Measurements from ENCODE around the gene SDS. TPM values are rescaled to one million over a fixed set of nuclear protein-coding genes. Genes with fewer than 3 reads are reported as not detected.

SDS gene
- total and polyA plus RNA-seq, 2 experiments from 2014 or later: not detected

- Histone ChIP-seq H3K4me3 (no peak overlapping the region), H3K4me1 (ENCODE audit: low read depth) (no peaks in the 10 kb centered on the region)
Observed at GRCh38 chr12:113420996-113421595, 17.4 kb upstream of the SDS start.

DNA sequence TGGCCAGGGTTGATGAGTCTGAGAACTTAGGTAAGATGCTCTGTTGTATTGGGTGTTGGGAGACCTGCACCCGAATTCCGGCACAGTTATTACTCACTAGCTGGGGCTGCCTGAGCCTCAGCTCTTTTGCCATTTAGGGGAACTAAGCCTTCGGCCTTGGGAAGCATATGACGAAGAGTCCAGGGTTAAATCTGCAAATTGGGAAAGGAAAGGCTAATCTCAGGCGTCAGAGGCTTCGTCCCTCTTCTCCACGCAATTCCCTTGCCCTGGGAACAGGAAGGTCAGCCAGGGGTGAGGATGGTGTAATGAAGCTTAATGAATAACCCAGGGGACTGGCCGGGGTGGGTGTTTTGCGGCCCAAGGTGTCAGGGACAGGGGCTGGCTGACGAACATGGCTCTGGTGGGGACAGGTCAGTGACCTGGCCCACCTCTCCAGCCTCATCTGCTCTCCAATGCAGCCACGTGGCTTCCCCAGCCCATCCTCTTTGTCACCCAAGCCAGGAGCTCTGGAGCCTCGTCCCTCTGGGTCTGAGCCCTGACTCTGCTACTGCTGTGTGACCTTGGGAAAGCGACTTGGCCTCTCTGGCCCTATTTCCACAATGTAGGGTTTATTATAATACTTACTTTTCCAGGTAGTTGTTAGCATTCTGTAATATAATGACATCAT is 14.7 kb upstream of the SDS start:
- H3K4me3 ChIP-seq: no peak overlapping the region
- peak in 1 of 2 donors; percentile 81 for DNase-seq (ENCODE audit: low read depth in 1 of 2, low spot score in 1 of 2)
- no peak overlapping the region for H3K27ac ChIP-seq
- H3K4me1 ChIP-seq (ENCODE audit: low read depth): no peaks in the 10 kb centered on the region
- H3K9me3 ChIP-seq (ENCODE audit: low read depth): no peaks in the 10 kb centered on the region
- H3K36me3 ChIP-seq: no peaks in the 10 kb centered on the region
- TF ChIP-seq, protein P1, sequence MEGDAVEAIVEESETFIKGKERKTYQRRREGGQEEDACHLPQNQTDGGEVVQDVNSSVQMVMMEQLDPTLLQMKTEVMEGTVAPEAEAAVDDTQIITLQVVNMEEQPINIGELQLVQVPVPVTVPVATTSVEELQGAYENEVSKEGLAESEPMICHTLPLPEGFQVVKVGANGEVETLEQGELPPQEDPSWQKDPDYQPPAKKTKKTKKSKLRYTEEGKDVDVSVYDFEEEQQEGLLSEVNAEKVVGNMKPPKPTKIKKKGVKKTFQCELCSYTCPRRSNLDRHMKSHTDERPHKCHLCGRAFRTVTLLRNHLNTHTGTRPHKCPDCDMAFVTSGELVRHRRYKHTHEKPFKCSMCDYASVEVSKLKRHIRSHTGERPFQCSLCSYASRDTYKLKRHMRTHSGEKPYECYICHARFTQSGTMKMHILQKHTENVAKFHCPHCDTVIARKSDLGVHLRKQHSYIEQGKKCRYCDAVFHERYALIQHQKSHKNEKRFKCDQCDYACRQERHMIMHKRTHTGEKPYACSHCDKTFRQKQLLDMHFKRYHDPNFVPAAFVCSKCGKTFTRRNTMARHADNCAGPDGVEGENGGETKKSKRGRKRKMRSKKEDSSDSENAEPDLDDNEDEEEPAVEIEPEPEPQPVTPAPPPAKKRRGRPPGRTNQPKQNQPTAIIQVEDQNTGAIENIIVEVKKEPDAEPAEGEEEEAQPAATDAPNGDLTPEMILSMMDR (IDR thresholded peaks at IDR 0.05; ENCODE audit: low read depth, low read length): no peak
- no peaks in the 10 kb centered on the region for H3K27me3 ChIP-seq

More at GRCh38 chr12:113420996-113421595, 17.4 kb upstream of the SDS start:
- TF ChIP-seq, protein P1 (IDR thresholded peaks at IDR 0.05; ENCODE audit: low read depth, low read length): no peak
- Histone ChIP-seq H3K36me3 (no peaks in the 10 kb centered on the region), H3K27ac (no peak overlapping the region), H3K9me3 (ENCODE audit: low read depth) (no peaks in the 10 kb centered on the region), H3K27me3 (peaks cover 6% of the 10 kb centered on the region)
- DNase-seq (ENCODE audit: low read depth in 1 of 2, low spot score in 1 of 2): no peak

- no peaks in the 10 kb centered on the region for H3K36me3 ChIP-seq
- TF ChIP-seq, protein P1 (IDR thresholded peaks at IDR 0.05; ENCODE audit: low read depth, low read length): no peak
- no peak overlapping the region for H3K27ac ChIP-seq
- no peak for DNase-seq (ENCODE audit: low read depth in 1 of 2, low spot score in 1 of 2)
- H3K27me3 ChIP-seq: no peaks in the 10 kb centered on the region
- H3K4me3 ChIP-seq: no peak overlapping the region
- no peaks in the 10 kb centered on the region for H3K9me3 ChIP-seq (ENCODE audit: low read depth)
- no peaks in the 10 kb centered on the region for H3K4me1 ChIP-seq (ENCODE audit: low read depth)
Observed at GRCh38 chr12:113416091-113416754, 12.5 kb upstream of the SDS start.

DNA sequence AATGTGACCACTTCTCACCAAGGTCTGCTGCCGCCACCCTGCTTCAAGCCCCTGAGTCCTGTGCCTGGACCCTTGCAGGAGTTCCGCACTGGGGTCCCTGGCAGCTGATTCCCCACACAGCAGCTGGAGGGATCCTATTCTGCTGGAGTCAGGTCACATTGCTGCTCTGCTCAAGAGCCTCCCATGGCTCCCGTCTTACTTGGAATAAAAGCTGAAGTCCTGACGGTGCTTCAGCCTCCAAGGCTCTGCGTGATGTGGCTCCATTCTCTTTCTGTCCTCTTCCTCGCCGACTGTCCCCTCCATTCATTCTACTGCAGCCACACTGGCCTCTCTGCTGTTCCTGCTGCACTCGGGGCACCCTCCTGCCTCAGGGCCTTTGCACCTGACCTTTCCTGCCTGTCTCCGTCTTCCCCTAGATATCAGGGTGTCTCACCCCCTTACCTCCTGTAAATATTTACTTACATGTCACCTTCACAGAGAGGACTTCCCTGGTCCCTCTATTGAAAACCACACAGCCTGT is 10.9 kb upstream of the SDS start:
- Histone ChIP-seq H3K4me3 (no peak overlapping the region), H3K4me1 (ENCODE audit: low read depth) (no peaks in the 10 kb centered on the region), H3K27me3 (no peaks in the 10 kb centered on the region), H3K36me3 (no peaks in the 10 kb centered on the region), H3K9me3 (ENCODE audit: low read depth) (no peaks in the 10 kb centered on the region), H3K27ac (no peak overlapping the region)
- DNase-seq (ENCODE audit: low read depth in 1 of 2, low spot score in 1 of 2): no peak
- TF ChIP-seq, protein P1 (IDR thresholded peaks at IDR 0.05; ENCODE audit: low read depth, low read length): no peak

GRCh38 chr12:113413488-113413939 is 9.8 kb upstream of the SDS start:
- Histone ChIP-seq H3K9me3 (ENCODE audit: low read depth) (no peaks in the 10 kb centered on the region), H3K4me1 (ENCODE audit: low read depth) (no peaks in the 10 kb centered on the region), H3K27ac (no peak overlapping the region), H3K36me3 (no peaks in the 10 kb centered on the region), H3K4me3 (no peak overlapping the region), H3K27me3 (no peaks in the 10 kb centered on the region)
- peak in 1 of 2 donors; percentile 46 for DNase-seq (ENCODE audit: low read depth in 1 of 2, low spot score in 1 of 2)
- TF ChIP-seq, protein P1 (IDR thresholded peaks at IDR 0.05; ENCODE audit: low read depth, low read length): no peak

All from cardiac muscle cell (in vitro differentiated cells and primary cell).